ENCODE results near the gene PIK3R4.

PIK3R4 gene

GRCh38 chr3:130759692-130760338 is 13.2 kb upstream of the PIK3R4 start:
- Mint-ChIP-seq H3K9me3 (no peaks in the 10 kb centered on the region), H3K4me3 (no peak overlapping the region), H3K36me3 (ENCODE audit: low read depth) (no peaks in the 10 kb centered on the region), H3K4me1 (ENCODE audit: low read depth) (no peaks in the 10 kb centered on the region), H3K27ac (no peak overlapping the region), H3K27me3 (no peaks in the 10 kb centered on the region)
- intact Hi-C loops (cut with micrococcal nuclease): loop anchor here (1.0 kb wide), 1 partner anchor 133 kb away; no protein-coding TSS in a partner anchor

- H3K4me1 Mint-ChIP-seq (ENCODE audit: low read depth): no peaks in the 10 kb centered on the region
- H3K27ac Mint-ChIP-seq: no peak overlapping the region
- no peaks in the 10 kb centered on the region for H3K27me3 Mint-ChIP-seq
- H3K36me3 Mint-ChIP-seq (ENCODE audit: low read depth): no peaks in the 10 kb centered on the region
- intact Hi-C loops (cut with micrococcal nuclease): loop anchor here (1.0 kb wide), 1 partner anchor 135 kb away; no protein-coding TSS in a partner anchor
- H3K4me3 Mint-ChIP-seq: no peak overlapping the region
- no peaks in the 10 kb centered on the region for H3K9me3 Mint-ChIP-seq
Observed at GRCh38 chr3:130758624-130759369, 12.2 kb upstream of the PIK3R4 start.

GRCh38 chr3:130757611-130758150 is 11.1 kb upstream of the PIK3R4 start:
- Mint-ChIP-seq H3K27me3 (no peaks in the 10 kb centered on the region), H3K4me3 (no peak overlapping the region), H3K27ac (no peak overlapping the region), H3K36me3 (ENCODE audit: low read depth) (no peaks in the 10 kb centered on the region), H3K9me3 (no peaks in the 10 kb centered on the region), H3K4me1 (ENCODE audit: low read depth) (no peaks in the 10 kb centered on the region)
- intact Hi-C loops (cut with micrococcal nuclease): no loop called here

- no peaks in the 10 kb centered on the region for H3K9me3 Mint-ChIP-seq
- intact Hi-C loops (cut with micrococcal nuclease): no loop called here
- no peaks in the 10 kb centered on the region for H3K27me3 Mint-ChIP-seq
- H3K4me3 Mint-ChIP-seq: no peak overlapping the region
- no peaks in the 10 kb centered on the region for H3K36me3 Mint-ChIP-seq (ENCODE audit: low read depth)
- no peaks in the 10 kb centered on the region for H3K4me1 Mint-ChIP-seq (ENCODE audit: low read depth)
- H3K27ac Mint-ChIP-seq: no peak overlapping the region
Observed at GRCh38 chr3:130755666-130756065, 9.0 kb upstream of the PIK3R4 start.

- Mint-ChIP-seq H3K9me3 (no peaks in the 10 kb centered on the region), H3K27ac (no peak overlapping the region), H3K4me1 (ENCODE audit: low read depth) (peaks cover 17% of the 10 kb centered on the region), H3K4me3 (no peak overlapping the region), H3K36me3 (ENCODE audit: low read depth) (peaks cover 16% of the 10 kb centered on the region), H3K27me3 (no peaks in the 10 kb centered on the region)
- intact Hi-C loops (cut with micrococcal nuclease): loop anchor here (5.0 kb wide), 1 partner anchor 1973 kb away; the partner anchor contains the start of gene NPHP3
Observed at GRCh38 chr3:130748981-130749380, 2.4 kb upstream of the PIK3R4 start.

- H3K27me3 Mint-ChIP-seq: no peaks in the 10 kb centered on the region
- peaks cover 21% of the 10 kb centered on the region for H3K36me3 Mint-ChIP-seq (ENCODE audit: low read depth)
- intact Hi-C loops (cut with micrococcal nuclease): loop anchor here (5.0 kb wide), 1 partner anchor 1974 kb away; the partner anchor contains the start of gene NPHP3
- peak overlapping the region; percentile 97 for H3K27ac Mint-ChIP-seq
- peaks cover 22% of the 10 kb centered on the region for H3K4me1 Mint-ChIP-seq (ENCODE audit: low read depth)
- no peaks in the 10 kb centered on the region for H3K9me3 Mint-ChIP-seq
- peak overlapping the region; percentile 84 for H3K4me3 Mint-ChIP-seq
Observed at GRCh38 chr3:130748467-130748861, 1.8 kb upstream of the PIK3R4 start.

- intact Hi-C loops (cut with micrococcal nuclease): no loop called here
- Mint-ChIP-seq H3K4me1 (ENCODE audit: low read depth) (peaks cover 59% of the 10 kb centered on the region), H3K27me3 (no peaks in the 10 kb centered on the region), H3K9me3 (no peaks in the 10 kb centered on the region), H3K4me3 (no peak overlapping the region), H3K36me3 (ENCODE audit: low read depth) (peaks cover 54% of the 10 kb centered on the region), H3K27ac (no peak overlapping the region)
Observed at GRCh38 chr3:130743354-130743753, 3.3 kb downstream of the PIK3R4 start.

- no peaks in the 10 kb centered on the region for H3K9me3 Mint-ChIP-seq
- intact Hi-C loops (cut with micrococcal nuclease): no loop called here
- no peak overlapping the region for H3K27ac Mint-ChIP-seq
- H3K27me3 Mint-ChIP-seq: no peaks in the 10 kb centered on the region
- peaks cover 58% of the 10 kb centered on the region for H3K36me3 Mint-ChIP-seq (ENCODE audit: low read depth)
- peaks cover 69% of the 10 kb centered on the region for H3K4me1 Mint-ChIP-seq (ENCODE audit: low read depth)
- H3K4me3 Mint-ChIP-seq: no peak overlapping the region
Observed at GRCh38 chr3:130741946-130742610, 4.6 kb downstream of the PIK3R4 start.

GRCh38 chr3:130739848-130740247 is 6.8 kb downstream of the PIK3R4 start:
- no peak overlapping the region for H3K27ac Mint-ChIP-seq
- intact Hi-C loops (cut with micrococcal nuclease): no loop called here
- H3K36me3 Mint-ChIP-seq (ENCODE audit: low read depth): peaks cover 68% of the 10 kb centered on the region
- no peak overlapping the region for H3K4me3 Mint-ChIP-seq
- peaks cover 62% of the 10 kb centered on the region for H3K4me1 Mint-ChIP-seq (ENCODE audit: low read depth)
- H3K9me3 Mint-ChIP-seq: no peaks in the 10 kb centered on the region
- H3K27me3 Mint-ChIP-seq: no peaks in the 10 kb centered on the region

- H3K36me3 Mint-ChIP-seq (ENCODE audit: low read depth): peaks cover 62% of the 10 kb centered on the region
- no peaks in the 10 kb centered on the region for H3K27me3 Mint-ChIP-seq
- H3K9me3 Mint-ChIP-seq: no peaks in the 10 kb centered on the region
- H3K27ac Mint-ChIP-seq: no peak overlapping the region
- H3K4me3 Mint-ChIP-seq: no peak overlapping the region
- H3K4me1 Mint-ChIP-seq (ENCODE audit: low read depth): peaks cover 47% of the 10 kb centered on the region
- intact Hi-C loops (cut with micrococcal nuclease): no loop called here
Observed at GRCh38 chr3:130738241-130738640, 8.4 kb downstream of the PIK3R4 start.

- no peak overlapping the region for H3K27ac Mint-ChIP-seq
- H3K27me3 Mint-ChIP-seq: no peaks in the 10 kb centered on the region
- H3K4me1 Mint-ChIP-seq (ENCODE audit: low read depth): peaks cover 41% of the 10 kb centered on the region
- intact Hi-C loops (cut with micrococcal nuclease): no loop called here
- H3K36me3 Mint-ChIP-seq (ENCODE audit: low read depth): peaks cover 59% of the 10 kb centered on the region
- no peaks in the 10 kb centered on the region for H3K9me3 Mint-ChIP-seq
- H3K4me3 Mint-ChIP-seq: no peak overlapping the region
Observed at GRCh38 chr3:130737622-130738021, 9.0 kb downstream of the PIK3R4 start.

GRCh38 chr3:130733236-130733875 is 13.3 kb downstream of the PIK3R4 start:
- intact Hi-C loops (cut with micrococcal nuclease): no loop called here
- Mint-ChIP-seq H3K36me3 (ENCODE audit: low read depth) (peaks cover 57% of the 10 kb centered on the region), H3K27me3 (no peaks in the 10 kb centered on the region), H3K4me1 (ENCODE audit: low read depth) (peaks cover 13% of the 10 kb centered on the region), H3K9me3 (no peaks in the 10 kb centered on the region), H3K27ac (no peak overlapping the region), H3K4me3 (no peak overlapping the region)

- intact Hi-C loops (cut with micrococcal nuclease): no loop called here
- Mint-ChIP-seq H3K36me3 (ENCODE audit: low read depth) (peaks cover 59% of the 10 kb centered on the region), H3K9me3 (no peaks in the 10 kb centered on the region), H3K4me3 (no peak overlapping the region), H3K4me1 (ENCODE audit: low read depth) (peaks cover 6% of the 10 kb centered on the region), H3K27ac (no peak overlapping the region), H3K27me3 (no peaks in the 10 kb centered on the region)
Observed at GRCh38 chr3:130732501-130732900, 14.1 kb downstream of the PIK3R4 start.

Measured in dendritic cell treated with granulocyte-macrophage colony-stimulating factor and Interleukin-4, amounts not matched to agents 40 ng/mL and 50 ng/mL, for 4 days (primary cell).